ENCODE results near the gene RIMBP2. TPM values are rescaled to one million over a fixed set of nuclear protein-coding genes. Genes with fewer than 3 reads are reported as not detected.

RIMBP2 gene
- total RNA-seq, 4 donors from 2014 or later = 1.5 to 5.3 (median 2.7) TPM

DNA sequence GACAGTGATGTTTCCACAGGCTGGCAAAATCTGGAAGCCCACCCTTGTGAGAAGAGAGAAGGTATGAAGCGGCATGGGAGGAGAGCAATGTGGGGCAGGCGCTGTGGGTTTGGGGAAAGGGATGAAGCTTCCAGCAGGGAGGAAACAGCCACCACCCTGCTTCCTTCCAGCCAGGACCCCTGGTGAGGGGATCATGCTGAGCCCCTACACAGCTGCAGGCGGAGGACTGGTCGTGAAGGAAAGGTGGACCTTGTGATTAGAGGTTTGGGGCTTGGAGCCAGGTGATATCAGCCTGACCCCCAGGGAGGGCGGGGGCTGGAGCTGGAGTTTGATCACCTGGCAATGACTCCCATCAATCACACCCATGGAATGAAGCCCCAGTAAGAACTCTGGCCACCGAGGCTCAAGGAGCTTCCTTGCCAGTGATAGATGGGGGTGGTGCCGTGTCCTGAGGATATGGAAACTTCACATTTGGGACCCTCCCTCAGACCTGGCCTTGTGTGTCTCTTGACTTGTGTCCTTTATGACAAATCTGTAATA lies 48.6 kb downstream of the RIMBP2 start:
- no peak overlapping the region for H3K4me3 ChIP-seq (ENCODE audit: low read depth, poor library complexity, severe bottlenecking)
- 77 to 83% methylated on average over 7 of the region's 7 CpGs for WGBS, 2 donors
- TF ChIP-seq, protein P1, sequence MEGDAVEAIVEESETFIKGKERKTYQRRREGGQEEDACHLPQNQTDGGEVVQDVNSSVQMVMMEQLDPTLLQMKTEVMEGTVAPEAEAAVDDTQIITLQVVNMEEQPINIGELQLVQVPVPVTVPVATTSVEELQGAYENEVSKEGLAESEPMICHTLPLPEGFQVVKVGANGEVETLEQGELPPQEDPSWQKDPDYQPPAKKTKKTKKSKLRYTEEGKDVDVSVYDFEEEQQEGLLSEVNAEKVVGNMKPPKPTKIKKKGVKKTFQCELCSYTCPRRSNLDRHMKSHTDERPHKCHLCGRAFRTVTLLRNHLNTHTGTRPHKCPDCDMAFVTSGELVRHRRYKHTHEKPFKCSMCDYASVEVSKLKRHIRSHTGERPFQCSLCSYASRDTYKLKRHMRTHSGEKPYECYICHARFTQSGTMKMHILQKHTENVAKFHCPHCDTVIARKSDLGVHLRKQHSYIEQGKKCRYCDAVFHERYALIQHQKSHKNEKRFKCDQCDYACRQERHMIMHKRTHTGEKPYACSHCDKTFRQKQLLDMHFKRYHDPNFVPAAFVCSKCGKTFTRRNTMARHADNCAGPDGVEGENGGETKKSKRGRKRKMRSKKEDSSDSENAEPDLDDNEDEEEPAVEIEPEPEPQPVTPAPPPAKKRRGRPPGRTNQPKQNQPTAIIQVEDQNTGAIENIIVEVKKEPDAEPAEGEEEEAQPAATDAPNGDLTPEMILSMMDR (IDR thresholded peaks at IDR 0.05) = no peak
- TF ChIP-seq POLR2A (IDR thresholded peaks at IDR 0.05) = no peak
- intact Hi-C loops (cut with DNase I; ENCODE audit: low total_unique reads) = no loop called here
- no peak for DNase-seq (ENCODE audit: low spot score in 2 of 2)

DNA sequence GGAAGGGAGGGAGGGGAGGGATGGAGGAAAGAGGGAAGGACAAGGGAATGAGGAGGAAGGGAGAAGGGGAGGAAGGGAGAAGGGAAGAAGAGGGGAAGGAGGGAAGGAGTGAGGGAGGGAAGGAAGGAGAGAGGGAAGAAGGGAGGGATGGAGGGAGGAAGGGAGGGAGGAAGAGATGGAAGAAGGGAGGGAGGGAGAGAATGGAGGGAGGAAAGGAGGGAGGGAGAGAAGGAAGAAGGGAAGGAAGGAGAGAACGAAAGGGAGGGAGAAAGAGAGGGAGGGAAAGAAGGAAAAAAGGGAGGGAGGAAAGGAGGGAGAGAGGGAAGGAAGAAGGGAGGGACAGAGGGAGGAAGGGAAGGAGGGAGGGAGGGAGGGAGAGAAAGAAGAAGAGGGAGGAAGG lies 49.5 kb downstream of the RIMBP2 start:
- no peak for TF ChIP-seq POLR2A (IDR thresholded peaks at IDR 0.05)
- TF ChIP-seq, protein P1 (IDR thresholded peaks at IDR 0.05) = no peak
- H3K4me3 ChIP-seq (ENCODE audit: low read depth, poor library complexity, severe bottlenecking) = no peak overlapping the region
- WGBS, 2 donors = 69 to 75% methylated on average over 1 of the region's 1 CpG
- intact Hi-C loops (cut with DNase I; ENCODE audit: low total_unique reads) = no loop called here
- DNase-seq (ENCODE audit: low spot score in 2 of 2) = no peak

- 9 to 12% methylated on average over 3 of the region's 3 CpGs for WGBS, 2 donors
- DNase-seq (ENCODE audit: low spot score in 2 of 2) = no peak
- intact Hi-C loops (cut with DNase I; ENCODE audit: low total_unique reads) = no loop called here
- H3K4me3 ChIP-seq (ENCODE audit: low read depth, poor library complexity, severe bottlenecking) = no peak overlapping the region
- TF ChIP-seq, protein P1 (IDR thresholded peaks at IDR 0.05) = no peak
- no peak for TF ChIP-seq POLR2A (IDR thresholded peaks at IDR 0.05)
Measured at GRCh38 chr12:130665753-130666152, 50.3 kb downstream of the RIMBP2 start.

DNA sequence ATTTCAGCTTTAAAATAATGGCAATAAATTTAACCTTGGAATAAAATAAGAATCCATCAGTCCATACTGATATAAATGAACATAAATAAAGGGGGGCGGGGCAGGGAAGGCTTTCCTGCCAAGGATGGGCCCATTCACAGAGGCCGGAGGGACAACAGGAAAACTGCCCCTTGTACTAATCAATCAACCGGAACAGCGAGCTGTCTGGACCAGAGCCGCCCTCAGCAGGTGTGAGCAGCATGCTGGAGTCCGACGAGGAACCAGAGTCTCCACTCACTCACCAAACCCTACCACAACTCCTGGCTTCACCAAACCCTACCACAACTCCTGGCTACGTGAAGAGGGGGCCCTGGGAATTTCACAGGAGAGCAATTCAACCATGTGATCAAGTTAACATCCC lies 51.3 kb downstream of the RIMBP2 start:
- 87 to 96% methylated on average over 8 of the region's 8 CpGs for WGBS, 2 donors
- intact Hi-C loops (cut with DNase I; ENCODE audit: low total_unique reads) = no loop called here
- no peak for TF ChIP-seq POLR2A (IDR thresholded peaks at IDR 0.05)
- TF ChIP-seq, protein P1 (IDR thresholded peaks at IDR 0.05) = no peak

GRCh38 chr12:130664252-130664651 lies 51.8 kb downstream of the RIMBP2 start:
- TF ChIP-seq, protein P1 (IDR thresholded peaks at IDR 0.05) = no peak
- no peak for TF ChIP-seq POLR2A (IDR thresholded peaks at IDR 0.05)
- intact Hi-C loops (cut with DNase I; ENCODE audit: low total_unique reads) = no loop called here
- 84 to 88% methylated on average over 20 of the region's 20 CpGs for WGBS, 2 donors
- H3K4me3 ChIP-seq (ENCODE audit: low read depth, poor library complexity, severe bottlenecking) = no peak overlapping the region
- DNase-seq (ENCODE audit: low spot score in 2 of 2) = no peak

More for the DNA sequence above, 51.3 kb downstream of the RIMBP2 start:
- DNase-seq (ENCODE audit: low spot score in 2 of 2) = no peak
- no peak overlapping the region for H3K4me3 ChIP-seq (ENCODE audit: low read depth, poor library complexity, severe bottlenecking)

DNA sequence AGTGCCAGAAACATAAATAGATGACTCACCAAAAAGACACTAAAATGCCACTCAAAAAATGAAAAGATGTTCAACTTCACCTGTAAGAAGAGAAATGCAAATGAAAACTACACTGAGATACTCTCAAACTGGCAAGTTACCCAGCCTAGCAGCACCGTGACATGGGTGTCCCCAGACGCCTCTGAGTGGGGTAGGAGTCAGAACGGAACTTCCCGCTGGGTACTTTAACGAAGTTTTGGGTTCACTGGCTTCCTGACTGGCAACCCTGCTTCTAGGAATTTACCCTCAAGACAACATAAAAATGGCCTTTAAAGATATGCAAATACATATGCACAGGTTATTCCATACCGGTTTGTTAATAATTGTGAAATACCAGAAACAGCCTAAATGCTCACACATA lies 52.6 kb downstream of the RIMBP2 start:
- intact Hi-C loops (cut with DNase I; ENCODE audit: low total_unique reads) = no loop called here
- TF ChIP-seq POLR2A (IDR thresholded peaks at IDR 0.05) = no peak
- TF ChIP-seq, protein P1 (IDR thresholded peaks at IDR 0.05) = no peak
- DNase-seq (ENCODE audit: low spot score in 2 of 2) = no peak
- 40 to 56% methylated on average over 6 of the region's 6 CpGs for WGBS, 2 donors
- H3K4me3 ChIP-seq (ENCODE audit: low read depth, poor library complexity, severe bottlenecking) = no peak overlapping the region

Measured in lower leg skin (tissue), 4 donors.